Left ventricle myocardium superior (tissue), 1 donor: Measurements from ENCODE around the gene TRAPPC5. TPM values are rescaled to one million over a fixed set of nuclear protein-coding genes. Genes with fewer than 3 reads are reported as not detected.

ENCODE experiments used
- ATAC-seq: fragments of 200-7000 bp; cut with Tn5 transposase; one replicate; pipeline ENCODE4 v1.9.1; 2020; ENCODE audit warnings: mild to moderate bottlenecking, moderate library complexity
- DNase-seq: peaks from one replicate; pipeline ENCODE4 v3.0.0-alpha.2; 2020
- intact Hi-C: fragments of 100-400 bp; cut with micrococcal nuclease; formaldehyde crosslinking; loops from one replicate; pipeline ENCODE4 v1.11.0; 2022
- total RNA-seq: library from RNA; stranded (reverse); fragmentation: NEBNext Ultra II Directional; extraction: Animal tissue kit (Norgen Biotek cat#: 25700); gene quantifications from one replicate; pipeline ENCODE4 v1.2.1, GENCODE V29; 2021
- donor health status: DM: no; HTN: yes; CAD: no; lungs with severe emphysema.

TRAPPC5 gene
- total RNA-seq, 1 donor from 2014 or later, result 111 TPM

DNA sequence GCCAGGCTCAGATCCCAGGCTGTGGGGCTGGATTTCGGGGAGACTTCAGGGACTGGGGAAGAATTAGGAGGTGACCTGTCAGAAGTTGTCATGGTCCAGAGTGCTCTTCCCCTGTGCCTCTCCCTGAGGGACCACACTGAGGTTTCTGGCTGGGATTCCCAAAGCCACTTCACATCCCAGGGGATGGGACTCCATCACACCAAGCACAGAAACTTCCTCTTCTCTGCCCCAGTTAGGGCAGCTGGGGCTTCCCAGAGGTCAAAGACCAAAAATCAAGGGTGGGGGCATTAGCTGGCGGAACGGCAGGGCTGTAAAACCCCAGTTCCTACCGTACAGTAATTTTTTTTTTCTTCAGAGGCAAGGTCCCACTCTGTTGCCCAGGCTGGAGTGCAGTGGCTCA is 13.9 kb downstream of the TRAPPC5 start:
- intact Hi-C loops, result no loop called here
- ATAC-seq, result no peak
- no peak for DNase-seq

- ATAC-seq (no peak), DNase-seq (no peak)
- intact Hi-C loops, result no loop called here
Observed at GRCh38 chr19:7697721-7698287, 17.2 kb downstream of the TRAPPC5 start.

DNA sequence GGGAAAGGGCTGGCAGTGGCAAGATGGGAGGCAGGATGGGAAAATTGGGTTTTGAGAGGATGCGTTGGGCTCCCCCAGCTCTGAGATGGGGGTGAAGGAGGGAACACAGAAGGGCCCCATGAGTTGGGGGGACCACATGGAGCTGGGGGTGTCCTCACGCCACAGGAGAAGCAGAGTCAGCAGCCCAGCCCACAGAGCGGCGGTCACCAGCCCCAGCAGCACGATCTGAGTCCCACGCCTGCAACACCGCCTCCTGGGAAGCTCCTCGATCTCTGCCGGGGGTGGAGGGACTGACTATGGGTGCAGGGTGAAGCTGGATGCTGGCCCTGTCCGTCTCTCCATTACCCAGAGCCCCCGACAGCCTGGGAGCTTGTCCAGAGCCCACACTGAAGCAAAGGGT is 17.9 kb downstream of the TRAPPC5 start:
- intact Hi-C loops, result no loop called here
- DNase-seq (no peak), ATAC-seq (no peak)

- DNase-seq, result no peak
Observed at GRCh38 chr19:7699003-7699402, 18.4 kb downstream of the TRAPPC5 start.

GRCh38 chr19:7699417-7700401 is 19.1 kb downstream of the TRAPPC5 start:
- ATAC-seq (no peak), DNase-seq (no peak)
- intact Hi-C loops, result no loop called here

More at GRCh38 chr19:7699003-7699402, 18.4 kb downstream of the TRAPPC5 start:
- intact Hi-C loops, result no loop called here
- no peak for ATAC-seq

DNA sequence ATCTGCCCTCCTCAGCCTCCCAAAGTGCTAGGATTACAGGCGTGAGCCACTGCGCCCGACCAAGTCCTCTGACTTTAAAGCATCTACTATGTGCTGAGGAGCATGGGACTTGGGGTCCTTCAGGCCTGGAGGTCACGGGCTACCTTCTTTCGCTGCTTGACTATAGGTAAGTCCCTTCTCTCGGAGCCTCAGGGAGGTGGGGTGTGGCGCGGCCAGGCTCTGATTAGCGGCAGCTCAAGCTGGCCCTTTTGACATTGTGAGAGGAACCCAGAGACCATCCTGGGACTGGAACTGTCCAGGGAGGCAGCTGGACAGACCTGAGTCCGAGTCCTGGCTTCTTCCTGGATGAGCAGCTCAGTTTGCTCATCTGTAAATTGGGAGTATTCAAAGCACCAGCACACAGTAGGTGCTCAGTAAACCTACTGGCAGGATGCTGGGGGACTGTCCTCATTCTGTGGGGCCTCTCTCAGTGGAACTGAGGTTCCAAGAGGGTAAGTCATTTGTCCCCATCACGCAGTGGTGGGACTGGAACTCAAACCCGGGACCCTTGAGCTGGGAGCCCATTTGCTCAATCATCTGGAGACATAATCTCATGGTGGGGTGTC is 20.5 kb downstream of the TRAPPC5 start:
- no peak for DNase-seq
- intact Hi-C loops, result no loop called here
- no peak for ATAC-seq

GRCh38 chr19:7701654-7702457 is 21.2 kb downstream of the TRAPPC5 start, which contains the start of gene FCER2:
FCER2 (minus strand) TSS chr19:7702131; CDS start chr19:7699760, 2,371 bp downstream.
- no peak for ATAC-seq
- intact Hi-C loops, result no loop called here

DNA sequence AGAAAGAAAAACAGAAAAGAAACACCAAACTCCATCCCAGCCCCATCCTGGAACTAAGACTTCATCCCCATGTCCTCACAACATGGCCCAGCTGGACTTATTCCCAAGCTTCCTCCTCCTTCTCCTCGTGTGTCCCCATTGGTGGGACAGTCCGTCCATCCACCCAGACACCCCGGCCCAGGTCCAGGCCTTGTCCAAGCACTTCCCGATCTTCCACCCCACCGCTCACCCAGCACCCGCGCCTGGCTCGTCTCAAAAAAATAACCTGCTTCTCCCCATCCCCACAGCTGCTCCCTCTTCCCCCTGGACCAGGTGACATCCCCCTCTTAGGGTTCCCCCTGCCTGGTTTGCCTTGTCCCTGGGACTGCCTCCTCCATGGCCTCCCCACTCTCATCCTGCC is 22.7 kb downstream of the TRAPPC5 start:
- intact Hi-C loops, result no loop called here
- ATAC-seq, result no peak
- no peak for DNase-seq

More at GRCh38 chr19:7701654-7702457, 21.2 kb downstream of the TRAPPC5 start, which contains the start of gene FCER2:
- no peak for DNase-seq

GRCh38 chr19:7704280-7705060 is 23.8 kb downstream of the TRAPPC5 start:
- no peak for DNase-seq
- intact Hi-C loops, result no loop called here
- no peak for ATAC-seq

DNA sequence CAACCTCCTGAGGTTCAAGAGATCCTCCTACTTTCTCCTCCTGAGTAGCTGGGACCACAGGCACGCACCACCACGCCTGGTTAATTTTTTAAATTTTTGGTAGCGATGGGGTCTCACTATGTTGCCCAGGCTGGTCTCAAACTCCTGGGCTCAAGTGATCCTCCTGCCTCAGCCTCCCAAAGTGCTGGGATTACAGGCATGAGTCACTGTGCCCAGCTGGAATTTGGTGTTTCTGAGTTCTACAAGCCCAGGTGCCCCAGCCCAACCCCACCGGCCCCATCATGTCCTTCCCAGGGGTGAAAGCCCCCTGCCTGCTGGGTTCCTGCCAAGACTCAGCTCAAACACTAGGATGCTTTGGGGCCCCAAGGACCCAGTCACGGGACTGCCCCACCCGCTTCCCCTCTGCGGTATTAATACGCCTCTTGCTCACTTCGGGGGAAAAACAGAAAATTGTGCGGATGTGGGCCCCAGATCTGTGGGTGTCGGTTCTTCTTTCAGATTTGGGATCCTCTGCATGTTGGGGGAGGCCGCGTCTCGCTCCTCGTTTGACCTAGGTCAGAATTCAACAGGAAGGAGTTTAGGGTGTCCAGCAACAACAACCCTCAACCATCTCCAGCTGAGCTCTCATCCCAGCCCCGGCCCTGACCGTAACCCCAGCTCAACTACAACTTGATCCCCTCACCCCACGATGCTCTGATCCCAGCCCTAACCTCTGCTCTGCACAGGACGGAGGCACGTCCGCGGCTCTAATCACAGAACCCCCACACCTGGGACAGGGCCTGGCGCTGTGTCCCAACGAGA is 25.0 kb downstream of the TRAPPC5 start:
- ATAC-seq, result peak; percentile 63
- intact Hi-C loops, result no loop called here
- peak; percentile 56 for DNase-seq

DNA sequence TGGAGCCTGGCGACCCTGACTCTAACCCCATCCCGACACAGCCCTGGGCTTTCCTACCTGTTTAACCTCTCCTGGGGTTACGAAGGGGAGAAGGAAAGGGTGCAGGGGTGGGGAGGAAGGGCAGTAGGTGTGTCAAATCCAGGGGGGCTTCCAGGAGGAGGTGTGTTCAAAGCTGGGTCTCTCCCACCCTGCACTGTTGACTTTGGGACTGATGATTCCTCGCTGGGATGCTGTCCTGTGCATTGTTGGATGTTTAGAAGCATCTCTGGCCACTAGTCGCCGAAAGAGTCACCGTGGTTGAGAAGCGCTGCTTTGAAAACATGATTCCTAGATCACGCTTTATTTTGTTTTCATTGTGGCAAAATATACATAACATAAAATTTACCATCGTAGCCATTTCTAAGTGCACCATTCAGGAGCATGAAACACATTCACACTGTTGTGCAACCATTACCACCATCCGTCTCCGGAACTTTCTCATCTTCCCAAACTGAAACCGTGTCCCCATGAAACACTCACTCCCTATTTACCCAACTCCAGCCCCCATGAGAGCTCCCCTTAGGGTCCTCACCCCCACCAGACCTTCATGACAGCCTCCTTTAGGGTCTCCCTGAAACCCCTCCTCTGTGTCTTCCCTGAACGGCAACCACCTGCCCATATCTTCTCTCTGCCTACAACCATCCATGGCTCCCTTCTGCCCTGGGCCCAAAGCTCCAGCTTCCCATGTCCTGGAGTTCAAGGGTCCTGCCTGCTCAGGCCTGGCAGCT is 25.7 kb downstream of the TRAPPC5 start:
- intact Hi-C loops, result no loop called here
- ATAC-seq (peak; percentile 13), DNase-seq (no peak)

GRCh38 chr19:7706955-7707456 is 26.4 kb downstream of the TRAPPC5 start:
- DNase-seq (no peak), ATAC-seq (peak; percentile 57)
- intact Hi-C loops, result no loop called here

GRCh38 chr19:7709932-7710460 is 29.4 kb downstream of the TRAPPC5 start:
- intact Hi-C loops, result no loop called here
- ATAC-seq (no peak), DNase-seq (no peak)

- intact Hi-C loops, result no loop called here
- ATAC-seq (no peak), DNase-seq (no peak)
Observed at GRCh38 chr19:7710616-7711015, 30.0 kb downstream of the TRAPPC5 start.

DNA sequence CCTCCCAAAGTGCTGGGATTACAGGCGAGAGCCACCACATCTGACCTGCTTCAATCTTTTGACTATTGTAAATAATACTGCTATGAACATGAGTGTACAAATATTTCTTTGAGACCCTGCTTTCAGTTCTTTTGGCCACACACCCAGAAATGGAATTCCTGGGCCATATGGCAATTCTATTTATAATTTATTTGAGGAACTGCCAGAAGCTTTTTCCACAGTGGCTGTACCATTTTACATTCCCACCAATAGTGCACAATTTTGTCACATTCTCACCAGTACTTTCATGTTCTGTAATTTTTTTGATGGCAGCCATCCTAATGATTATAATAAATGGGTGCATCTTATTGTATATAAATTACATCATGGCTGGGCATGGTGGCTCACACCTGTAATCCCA is 35.0 kb downstream of the TRAPPC5 start:
- intact Hi-C loops, result no loop called here
- DNase-seq (no peak), ATAC-seq (no peak)

- ATAC-seq (no peak), DNase-seq (no peak)
- intact Hi-C loops, result no loop called here
Observed at GRCh38 chr19:7716762-7717161, 36.1 kb downstream of the TRAPPC5 start.

DNA sequence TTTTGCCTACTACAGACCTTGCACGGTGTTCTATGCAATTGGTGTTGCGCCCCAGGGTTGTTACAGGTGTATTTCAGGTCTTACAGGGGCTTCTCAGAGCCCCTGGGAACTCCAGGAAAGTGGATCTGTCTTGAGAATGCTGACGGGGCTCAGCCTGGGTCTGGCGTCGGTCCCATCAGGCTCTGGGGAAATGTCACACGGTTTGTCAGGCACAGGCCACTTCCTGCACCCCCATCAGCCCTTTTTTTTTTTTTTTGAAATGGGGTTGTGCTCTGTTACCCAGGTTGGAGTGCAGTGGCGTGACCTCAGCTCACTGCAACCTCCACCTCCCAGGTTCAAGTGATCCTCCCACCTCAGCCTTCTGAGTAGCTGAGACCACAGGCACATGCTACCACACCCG is 38.0 kb downstream of the TRAPPC5 start:
- intact Hi-C loops, result no loop called here
- DNase-seq (no peak), ATAC-seq (no peak)
